ENCODE data around the gene NRN1. TPM values are rescaled to one million over a fixed set of nuclear protein-coding genes. Genes with fewer than 3 reads are reported as not detected.

Gene NRN1
- total RNA-seq, 4 donors from 2014 or later: 27.0 to 70.3 (median 53.4) TPM

GRCh38 chr6:5984150-5985089 lies 22.3 kb downstream of the NRN1 start:
- TF ChIP-seq CTCF (IDR thresholded peaks at IDR 0.05; ENCODE audit: low read depth): no peak

- TF ChIP-seq CTCF (IDR thresholded peaks at IDR 0.05; ENCODE audit: low read depth): no peak
Measured at GRCh38 chr6:5981126-5982026, 25.3 kb downstream of the NRN1 start.

GRCh38 chr6:5979650-5980420 lies 26.9 kb downstream of the NRN1 start:
- no peak for TF ChIP-seq CTCF (IDR thresholded peaks at IDR 0.05; ENCODE audit: low read depth)

GRCh38 chr6:5976811-5977210 lies 29.9 kb downstream of the NRN1 start:
- no peak for TF ChIP-seq CTCF (IDR thresholded peaks at IDR 0.05; ENCODE audit: low read depth)

- TF ChIP-seq CTCF (IDR thresholded peaks at IDR 0.05; ENCODE audit: low read depth): no peak
Measured at GRCh38 chr6:5968817-5969734, 37.6 kb downstream of the NRN1 start.

GRCh38 chr6:5967594-5967993 lies 39.1 kb downstream of the NRN1 start:
- no peak for TF ChIP-seq CTCF (IDR thresholded peaks at IDR 0.05; ENCODE audit: low read depth)

Data from subcutaneous adipose tissue (tissue), 4 donors.